ENCODE measurements around the gene SPATA1. TPM values are rescaled to one million over a fixed set of nuclear protein-coding genes. Genes with fewer than 3 reads are reported as not detected.

Gene SPATA1
- total and polyA plus RNA-seq, 9 of the 15 experiments (the other 6 are each of a cell fraction or from before 2014, with no cell fraction given) = 0.79 to 2.9 (median 1.5) TPM

- TF ChIP-seq USF1 (CRISPR knock-in tag; IDR thresholded peaks at IDR 0.05) = no peak
- TF ChIP-seq SAFB (IDR thresholded peaks at IDR 0.05; ENCODE audit: borderline replicate concordance, low read depth, low read length) = no peak
- TF ChIP-seq ZNF655 (CRISPR knock-in tag; IDR thresholded peaks at IDR 0.05) = no peak
- TF ChIP-seq ZBTB43 (CRISPR knock-in tag; IDR thresholded peaks at IDR 0.05) = no peak
- no peak for TF ChIP-seq MYNN (IDR thresholded peaks at IDR 0.05)
- no peak for TF ChIP-seq MYNN (CRISPR knock-in tag; IDR thresholded peaks at IDR 0.05)
- TF ChIP-seq ZNF354B (CRISPR knock-in tag; IDR thresholded peaks at IDR 0.05) = no peak
Measured at GRCh38 chr1:84493747-84494146, 12.4 kb upstream of the SPATA1 start (continued).

GRCh38 chr1:84496498-84496897, 9.7 kb upstream of the SPATA1 start:
- Histone ChIP-seq H3K79me2 (ENCODE audit: control insufficient read depth, insufficient read depth, low read length) (peaks cover 27% of the 10 kb centered on the region), H3K9me1 (ENCODE audit: control insufficient read depth, insufficient read depth, low read length) (no peaks in the 10 kb centered on the region), H4K20me1 (replicated peaks; ENCODE audit: control insufficient read depth, insufficient read depth, low read length) (no peaks in the 10 kb centered on the region), H3K4me2 (ENCODE audit: insufficient read depth, low read length) (no peak overlapping the region), H3K27me3 (ENCODE audit: control insufficient read depth in 2 of 2, insufficient read depth in 2 of 2, low read length in 2 of 2) (no peaks in the 10 kb centered on the region), H3K4me1 (replicated peaks in 1 of 2; ENCODE audit: control insufficient read depth in 2 of 2, insufficient read depth in 2 of 2, low read length in 2 of 2) (no peaks in the 10 kb centered on the region), H3K9me3 (replicated peaks; ENCODE audit: control insufficient read depth, insufficient read depth, low read depth, low read length) (no peaks in the 10 kb centered on the region), H3K27ac (ENCODE audit: extremely low read depth, low read depth, low read length) (no peak overlapping the region), H3K9ac (ENCODE audit: insufficient read depth in 1 of 2, low read depth in 2 of 2, low read length in 2 of 2) (no peak overlapping the region), H3K4me3 (no peak overlapping the region), H3K36me3 (ENCODE audit: control insufficient read depth, insufficient read depth, low read length) (peaks cover 100% of the 10 kb centered on the region), H2AFZ (ENCODE audit: low read depth, low read length) (no peak overlapping the region)
- 95% methylated on average over 3 of the region's 3 CpGs for WGBS (ENCODE audit: insufficient coverage, low coverage, missing lambda C conversion rate)
- intact Hi-C loops (cut with micrococcal nuclease) (no loop called here), in situ Hi-C loops (cut with MboI) (no loop called here)
- ChIA-PET POLR2A (interaction anchor here (0.5 to 2.7 kb wide), 4 partner anchors 9 to 636 kb away, joined by 3 to 22 read pairs (median 4); partner anchors contain the start of genes GNG5 and SPATA1), CTCF (ENCODE audit: low intra/inter-chr PET ratio) (no interaction called here)
- BruUV-seq (replicated peaks) = no TSS peak
- ATAC-seq = peak; percentile 19; the same call in 2 of the 3 replicates
- FAIRE-seq = no peak
- DNase-seq (ENCODE audit: extremely low read depth in 1 of 4, low spot score in 3 of 4) = no peak
- TF ChIP-seq POLR2AphosphoS2 (IDR thresholded peaks at IDR 0.05; ENCODE audit: low read length) = 0 out of 2 replicates have a peak, but pooled peaks have one; percentile 29
- TF ChIP-seq ZBTB40 (IDR thresholded peaks at IDR 0.05) = no peak
- no peak for TF ChIP-seq ZBTB40 (CRISPR knock-in tag; IDR thresholded peaks at IDR 0.05)
